ENCODE results near the gene UBXN11. TPM values are rescaled to one million over a fixed set of nuclear protein-coding genes. Genes with fewer than 3 reads are reported as not detected.

The UBXN11 gene
- total and polyA plus RNA-seq, 2 of the 13 experiments (the other 11 are each of a cell fraction or from before 2014, with no cell fraction given): 9.3 to 10.4 TPM

GRCh38 chr1:26306290-26307229, at the start of gene UBXN11 (continued):
- TF ChIP-seq ZNF790 (CRISPR knock-in tag; IDR thresholded peaks at IDR 0.05; ENCODE audit: borderline replicate concordance) (no peak), BRF2 (CRISPR knock-in tag; IDR thresholded peaks at IDR 0.05) (no peak), MED13 (CRISPR knock-in tag; IDR thresholded peaks at IDR 0.05) (no peak), ZNF841 (CRISPR knock-in tag; IDR thresholded peaks at IDR 0.05; ENCODE audit: borderline replicate concordance) (no peak), NFIB (CRISPR knock-in tag; IDR thresholded peaks at IDR 0.05; ENCODE audit: borderline replicate concordance) (no peak), PHF5A (CRISPR knock-in tag; IDR thresholded peaks at IDR 0.05; ENCODE audit: low read depth, unreplicated experiment) (no peak), PHF8 (CRISPR knock-in tag; IDR thresholded peaks at IDR 0.05) (peak; percentile 80), SKI (IDR thresholded peaks at IDR 0.05; ENCODE audit: partially characterized antibody) (no peak), ZNF629 (CRISPR knock-in tag; conservative IDR thresholded peaks at IDR 0.05) (no peak), RFXAP (CRISPR knock-in tag; IDR thresholded peaks at IDR 0.05; ENCODE audit: borderline replicate concordance) (peak; percentile 96), ZNF451 (CRISPR knock-in tag; IDR thresholded peaks at IDR 0.05) (no peak), ZBTB20 (CRISPR knock-in tag; IDR thresholded peaks at IDR 0.05; ENCODE audit: borderline replicate concordance, low read depth) (no peak), ZSCAN25 (CRISPR knock-in tag; IDR thresholded peaks at IDR 0.05) (no peak), ZNF558 (CRISPR knock-in tag; IDR thresholded peaks at IDR 0.05; ENCODE audit: borderline replicate concordance) (no peak), MNT (IDR thresholded peaks at IDR 0.05) (0 out of 2 replicates have a peak, but pooled peaks have one; percentile 26), MBD4 (IDR thresholded peaks at IDR 0.05; ENCODE audit: borderline replicate concordance, low read length) (no peak), FOXJ3 (CRISPR knock-in tag; IDR thresholded peaks at IDR 0.05; ENCODE audit: borderline replicate concordance) (no peak; the same call in 1 of the 2 replicates), MEIS2 (CRISPR knock-in tag; IDR thresholded peaks at IDR 0.05) (no peak), DBP (CRISPR knock-in tag; IDR thresholded peaks at IDR 0.05; ENCODE audit: not compliant biosample characterization) (no peak), ZNF788 (CRISPR knock-in tag; IDR thresholded peaks at IDR 0.05; ENCODE audit: borderline replicate concordance) (no peak; the same call in 1 of the 2 replicates), SOX5 (CRISPR knock-in tag; IDR thresholded peaks at IDR 0.05; ENCODE audit: borderline replicate concordance) (no peak), TGIF2 (CRISPR knock-in tag; IDR thresholded peaks at IDR 0.05) (peak; percentile 71; the same call in 1 of the 2 replicates), MIER3 (CRISPR knock-in tag; IDR thresholded peaks at IDR 0.05; ENCODE audit: borderline replicate concordance) (no peak)
- TF ChIP-seq, protein P1, sequence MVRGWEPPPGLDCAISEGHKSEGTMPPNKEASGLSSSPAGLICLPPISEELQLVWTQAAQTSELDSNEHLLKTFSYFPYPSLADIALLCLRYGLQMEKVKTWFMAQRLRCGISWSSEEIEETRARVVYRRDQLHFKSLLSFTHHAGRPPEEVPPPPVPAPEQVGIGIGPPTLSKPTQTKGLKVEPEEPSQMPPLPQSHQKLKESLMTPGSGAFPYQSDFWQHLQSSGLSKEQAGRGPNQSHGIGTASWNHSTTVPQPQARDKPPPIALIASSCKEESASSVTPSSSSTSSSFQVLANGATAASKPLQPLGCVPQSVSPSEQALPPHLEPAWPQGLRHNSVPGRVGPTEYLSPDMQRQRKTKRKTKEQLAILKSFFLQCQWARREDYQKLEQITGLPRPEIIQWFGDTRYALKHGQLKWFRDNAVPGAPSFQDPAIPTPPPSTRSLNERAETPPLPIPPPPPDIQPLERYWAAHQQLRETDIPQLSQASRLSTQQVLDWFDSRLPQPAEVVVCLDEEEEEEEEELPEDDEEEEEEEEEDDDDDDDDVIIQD (CRISPR knock-in tag; IDR thresholded peaks at IDR 0.05; ENCODE audit: low read depth): no peak
- TF ChIP-seq, protein P2, sequence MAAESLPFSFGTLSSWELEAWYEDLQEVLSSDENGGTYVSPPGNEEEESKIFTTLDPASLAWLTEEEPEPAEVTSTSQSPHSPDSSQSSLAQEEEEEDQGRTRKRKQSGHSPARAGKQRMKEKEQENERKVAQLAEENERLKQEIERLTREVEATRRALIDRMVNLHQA (CRISPR knock-in tag; IDR thresholded peaks at IDR 0.05): no peak
